Thyroid gland (tissue), 4 donors: ENCODE results near the gene F2RL2.

Experiments used
- CTCF ChIP-seq, 6 experiments: fragments of 200-600 bp in 3 of 6; fragments of 450-650 bp in 3 of 6; sonication (generic) in 3 of 6; IDR thresholded peaks; one replicate each; pipeline ENCODE4 v1.5.1; 2016 to 2019; ENCODE audit warnings: antibody characterized with exemption in 6 of 6, mild to moderate bottlenecking in 2 of 6, inconsistent platforms in 1 of 6, moderate library complexity in 1 of 6
- POLR2A ChIP-seq, 2 donors: fragments of 450-650 bp; IDR thresholded peaks; one replicate each; pipeline ENCODE4 v1.6.1; 2017; ENCODE audit warnings: antibody characterized with exemption in 2 of 2, mild to moderate bottlenecking in 2 of 2, moderate library complexity in 1 of 2

- TF ChIP-seq CTCF (IDR thresholded peaks at IDR 0.05) (no peak), POLR2A (IDR thresholded peaks at IDR 0.05) (no peak)
These were observed 7.0 kb downstream of the F2RL2 start for GRCh38 chr5:76616206-76616605.
